Umbilical cord (tissue), 2 donors: ENCODE measurements around the gene PYROXD2. TPM values are rescaled to one million over a fixed set of nuclear protein-coding genes. Genes with fewer than 3 reads are reported as not detected.
"Not testable (repeated sequence)": the region's sequence is repeated elsewhere in the genome, so short reads cannot be mapped to it uniquely, and the experiment has no call there.

ENCODE experiments used
- DNase-seq: peaks from one replicate; pipeline ENCODE4 v3.0.0-alpha.2; 2015; ENCODE audit warnings: low spot score
- total RNA-seq: library from RNA; depleted of rRNA; stranded (reverse); fragments of >200 nt; gene quantifications from one replicate; pipeline ENCODE4 v1.2.3, GENCODE V29; 2014; ENCODE audit warnings: low replicate concordance; ENCODE audit not compliant: insufficient read depth

PYROXD2 gene
- total RNA-seq, 1 donor from 2014 or later: 13.5 TPM

- DNase-seq: peak; percentile 30
These were observed 47.2 kb downstream of the PYROXD2 start for GRCh38 chr10:98367604-98368451.

- no peak for DNase-seq
These were observed 48.9 kb downstream of the PYROXD2 start for GRCh38 chr10:98366062-98366530.

GRCh38 chr10:98365406-98366061 lies 49.4 kb downstream of the PYROXD2 start:
- DNase-seq: no peak

GRCh38 chr10:98364432-98365102 lies 50.4 kb downstream of the PYROXD2 start:
- no peak for DNase-seq

- no peak for DNase-seq
These were observed 51.8 kb downstream of the PYROXD2 start for GRCh38 chr10:98363220-98363619.

DNA sequence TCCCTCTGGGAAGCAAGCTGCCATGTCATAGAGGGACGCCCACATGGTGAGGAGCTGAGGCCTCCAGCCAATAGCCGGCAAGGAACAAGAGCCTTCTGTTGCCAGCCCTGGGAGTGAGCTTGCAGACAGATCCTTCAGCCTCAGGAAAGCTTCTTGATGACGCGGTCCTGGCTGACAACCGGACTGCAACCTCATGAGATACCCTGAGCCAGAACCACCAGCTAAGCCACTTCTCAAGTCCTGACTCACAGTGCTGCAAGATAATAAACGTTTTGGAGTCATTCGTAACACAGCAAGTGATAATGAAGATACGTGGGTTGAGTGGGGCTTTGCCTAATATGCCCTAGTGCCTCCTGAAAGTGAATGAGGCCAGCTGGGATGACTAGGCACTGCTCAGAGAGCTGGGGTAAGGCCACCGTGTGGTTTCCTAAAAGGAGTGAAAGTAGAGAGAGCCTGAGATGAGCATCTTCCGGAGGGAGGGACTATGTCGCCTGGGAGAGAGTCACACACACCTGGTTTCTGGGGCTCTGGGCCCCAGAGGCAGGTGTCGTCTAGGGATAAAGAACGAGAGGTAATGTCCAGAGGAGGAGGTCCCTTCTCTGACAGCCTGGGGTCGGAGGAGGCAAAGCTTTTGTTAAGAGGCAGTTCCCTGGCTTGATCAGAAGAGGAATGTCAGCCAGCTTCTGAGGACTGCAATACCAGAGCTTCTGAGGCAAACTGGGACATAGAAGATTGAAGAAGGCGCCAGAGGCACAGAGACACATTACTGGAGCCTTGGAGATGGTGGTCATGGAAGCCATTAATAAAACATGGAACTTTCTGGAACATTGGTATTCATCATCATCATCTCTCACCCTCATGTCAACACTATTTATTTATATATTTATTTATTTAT lies 53.6 kb downstream of the PYROXD2 start:
- peak; percentile 99 for DNase-seq

- DNase-seq: no peak
These were observed 57.7 kb downstream of the PYROXD2 start for GRCh38 chr10:98357194-98357822.

GRCh38 chr10:98354491-98354890 lies 60.5 kb downstream of the PYROXD2 start:
- DNase-seq: no peak

DNA sequence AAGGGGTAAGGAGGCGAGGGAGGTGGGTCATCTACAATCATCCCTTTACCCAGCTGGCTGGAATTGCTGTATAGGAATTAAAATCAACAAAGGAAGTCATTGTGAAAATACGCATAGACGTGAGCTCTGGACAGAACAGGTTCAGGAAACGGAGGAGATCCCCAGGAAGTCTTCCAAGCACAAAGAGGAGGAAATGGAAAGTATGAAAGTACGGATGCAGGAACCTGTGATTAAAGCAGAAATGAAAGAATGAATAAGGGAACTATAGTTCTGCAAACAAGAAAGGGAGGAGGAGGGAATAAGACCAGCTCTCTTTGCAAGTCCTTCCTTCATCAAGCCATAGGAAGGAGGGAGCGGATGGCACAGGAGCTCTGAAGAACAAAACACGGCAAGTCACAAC lies 61.8 kb downstream of the PYROXD2 start:
- no peak for DNase-seq

- DNase-seq: peak; percentile 89
These were observed 63.1 kb downstream of the PYROXD2 start for GRCh38 chr10:98351831-98352402.

DNA sequence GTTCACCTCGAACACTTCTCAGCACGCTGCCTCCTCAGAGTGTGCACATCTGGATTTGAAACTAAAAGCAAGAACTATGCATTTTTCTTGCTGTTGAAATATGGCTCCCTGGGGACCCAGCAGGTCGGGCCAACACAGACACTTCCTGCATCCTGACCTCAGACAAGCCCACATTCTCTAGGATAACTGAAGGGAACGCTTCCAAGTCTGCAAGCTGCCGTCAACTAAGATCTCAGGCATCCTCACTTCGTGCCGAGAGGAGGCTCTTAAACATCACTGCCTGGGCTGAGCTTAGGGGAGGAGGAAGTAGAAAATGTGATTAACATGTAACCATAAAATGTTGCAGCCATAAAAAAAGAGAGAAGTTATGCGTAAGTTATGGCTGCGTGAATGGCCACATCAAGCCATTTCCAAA lies 65.5 kb downstream of the PYROXD2 start:
- peak; percentile 98 for DNase-seq

DNA sequence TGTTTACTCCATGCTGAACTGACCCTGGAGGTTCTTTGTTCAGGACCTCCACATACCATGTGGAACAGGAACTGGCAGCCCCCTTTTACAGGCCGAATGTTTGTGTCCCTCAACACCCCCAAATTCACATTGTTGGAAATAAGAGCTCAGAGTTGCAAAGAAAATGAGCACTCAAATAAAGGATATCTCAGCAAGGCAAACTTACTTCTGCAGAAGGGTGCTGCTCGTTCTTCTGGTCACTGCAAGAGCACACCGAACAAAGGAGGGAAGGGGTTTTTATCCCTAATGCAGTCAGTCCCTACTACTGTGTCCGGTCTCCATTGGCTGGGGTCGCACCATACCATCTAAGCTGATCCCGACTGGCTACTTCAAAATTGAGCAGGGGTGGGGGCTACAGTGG lies 68.1 kb downstream of the PYROXD2 start:
- DNase-seq: no peak

DNA sequence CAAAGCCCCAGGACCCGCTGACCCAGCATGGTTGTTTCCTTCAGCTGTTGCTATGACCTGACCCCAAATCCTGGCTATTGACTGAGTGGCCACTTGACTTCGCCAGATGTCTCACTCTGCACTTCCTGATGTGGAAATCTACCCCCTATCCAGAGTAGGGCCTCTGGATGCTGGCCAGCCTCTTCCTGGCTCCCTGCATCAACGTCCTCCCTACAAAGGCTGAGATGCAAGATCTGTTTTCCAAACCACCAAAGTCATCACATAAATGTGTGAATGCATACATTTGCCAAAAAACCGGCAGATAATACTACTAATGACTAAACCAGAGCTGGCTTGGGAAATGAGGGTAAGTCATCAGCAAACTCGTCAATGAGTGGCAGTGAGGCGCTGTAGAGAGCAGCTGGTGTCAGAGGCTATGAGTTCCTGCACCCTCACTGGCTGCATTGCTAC lies 70.4 kb downstream of the PYROXD2 start:
- DNase-seq: no peak

- not testable (repeated sequence) for DNase-seq
These were observed 73.3 kb downstream of the PYROXD2 start for GRCh38 chr10:98341701-98342100.

DNA sequence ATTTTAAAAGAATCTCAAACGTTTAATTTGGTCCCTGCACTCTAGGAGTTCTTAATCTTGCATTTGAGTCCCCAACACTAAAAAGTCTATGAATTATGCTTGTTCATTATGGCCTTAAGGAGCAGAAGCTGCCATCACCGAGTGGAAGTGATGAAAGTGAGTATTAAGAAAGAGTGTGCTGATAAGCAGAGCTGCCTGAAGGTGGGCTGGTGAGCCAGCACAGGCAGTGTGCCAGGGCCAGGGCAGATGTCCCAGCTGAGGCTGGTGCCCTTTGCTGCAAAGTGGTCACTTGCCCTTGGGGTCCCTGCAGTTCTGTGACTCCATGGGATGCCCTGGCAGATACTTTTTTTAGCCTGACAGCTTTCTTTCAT lies 74.1 kb downstream of the PYROXD2 start:
- DNase-seq: no peak

DNA sequence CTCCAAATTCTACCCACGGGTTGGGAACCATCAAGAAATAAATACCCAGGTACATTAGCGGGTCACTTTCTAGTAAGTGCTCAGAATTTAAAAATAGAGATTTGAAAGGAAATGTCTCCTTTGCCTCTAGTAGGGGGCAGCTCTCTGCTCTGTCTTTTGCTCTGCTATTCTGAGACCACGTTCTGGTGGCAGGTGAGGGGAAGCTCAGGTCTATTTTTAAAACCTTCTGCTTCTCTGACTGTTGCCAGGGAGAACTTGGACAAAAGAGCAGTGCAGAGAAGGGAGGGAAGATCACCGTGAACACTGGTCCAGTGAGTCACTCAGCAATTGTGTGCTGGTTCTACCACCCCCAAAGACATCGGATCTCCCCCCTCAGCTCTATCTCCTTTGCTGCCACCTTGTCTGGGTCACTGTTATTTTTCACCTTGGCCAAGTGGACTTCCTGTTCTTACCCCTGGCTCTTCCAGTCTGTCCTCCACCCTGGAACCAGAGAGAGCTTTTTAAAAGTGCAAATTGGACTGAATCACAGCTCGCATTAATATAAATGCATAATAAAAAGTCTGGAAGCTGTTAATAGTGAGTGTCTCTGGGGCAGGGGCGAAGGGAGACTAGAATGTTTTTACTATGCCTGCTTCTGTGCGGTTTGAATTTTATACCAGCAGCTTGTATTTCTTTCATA lies 74.6 kb downstream of the PYROXD2 start:
- no peak for DNase-seq

DNA sequence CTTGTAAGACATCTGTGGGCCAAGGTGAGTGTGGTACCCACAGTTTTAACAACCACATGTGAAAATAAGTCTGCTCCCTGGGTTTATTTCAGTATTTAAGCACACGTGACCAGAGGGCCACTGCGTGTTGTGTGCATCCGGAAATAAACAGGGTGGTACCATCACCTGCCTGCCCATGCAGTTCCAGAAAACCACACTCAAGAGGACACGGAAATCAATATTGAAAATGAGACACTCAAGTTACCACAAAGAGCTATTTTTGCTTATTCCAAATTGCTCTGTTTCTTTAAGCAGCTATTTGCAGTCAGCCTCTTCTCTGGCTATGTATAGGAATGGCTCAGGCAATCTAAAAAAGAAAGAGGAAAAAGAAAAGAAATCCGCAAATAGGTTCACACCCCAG lies 75.2 kb downstream of the PYROXD2 start:
- no peak for DNase-seq

DNA sequence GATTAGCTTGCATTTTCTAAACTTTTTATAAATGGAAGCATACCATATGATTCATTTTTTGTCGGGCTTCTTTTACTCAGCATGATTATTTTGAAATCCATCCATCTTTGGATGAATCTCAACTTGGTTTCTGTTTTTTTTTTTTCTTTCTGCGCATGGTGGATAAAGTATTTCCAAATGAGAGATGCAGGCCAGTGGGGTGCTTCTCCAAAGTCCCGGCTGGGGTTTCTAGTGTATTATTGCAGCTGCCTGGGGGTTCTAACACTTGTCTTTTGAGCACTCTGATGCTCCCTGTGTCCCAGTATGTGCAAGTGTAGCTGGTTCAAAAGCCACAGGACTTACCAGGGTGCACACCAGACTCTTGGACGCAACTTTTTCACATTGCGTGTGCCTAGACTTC lies 76.1 kb downstream of the PYROXD2 start:
- DNase-seq: peak; percentile 63

DNA sequence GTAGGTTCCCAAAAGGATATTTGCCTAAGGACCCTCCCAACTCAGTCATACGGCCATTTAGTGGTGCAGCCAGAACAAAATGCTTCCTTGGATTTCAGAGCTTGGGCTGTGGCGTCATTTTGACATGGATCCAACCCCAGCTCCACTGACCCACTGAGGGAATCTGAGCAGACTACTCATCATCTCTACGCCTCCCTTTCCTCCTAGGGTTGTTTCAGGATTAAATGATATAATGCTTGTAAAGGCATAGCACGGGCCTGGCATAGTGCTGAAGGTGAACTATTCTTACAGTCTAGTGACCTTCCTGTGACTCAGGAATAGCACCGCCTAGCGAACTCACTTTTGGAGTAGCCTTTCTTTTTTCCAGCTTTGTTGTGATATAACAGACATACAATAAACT lies 76.7 kb downstream of the PYROXD2 start:
- DNase-seq: peak; percentile 73

- DNase-seq: no peak
These were observed 77.5 kb downstream of the PYROXD2 start for GRCh38 chr10:98337484-98337883.
